ENCODE results near the gene INPP5K. TPM values are rescaled to one million over a fixed set of nuclear protein-coding genes. Genes with fewer than 3 reads are reported as not detected.
A peak's percentile ranks its signal among the peaks of the same experiment; 100 is the strongest.
"Not testable (repeated sequence)": the region's sequence is repeated elsewhere in the genome, so short reads cannot be mapped to it uniquely, and the experiment has no call there.

INPP5K gene
- 10 to 100 TPM; 17.6 to 20.6 (median 19.5) TPM for polyA plus RNA-seq (ENCODE audit: insufficient read length in 3 of 3)

DNA sequence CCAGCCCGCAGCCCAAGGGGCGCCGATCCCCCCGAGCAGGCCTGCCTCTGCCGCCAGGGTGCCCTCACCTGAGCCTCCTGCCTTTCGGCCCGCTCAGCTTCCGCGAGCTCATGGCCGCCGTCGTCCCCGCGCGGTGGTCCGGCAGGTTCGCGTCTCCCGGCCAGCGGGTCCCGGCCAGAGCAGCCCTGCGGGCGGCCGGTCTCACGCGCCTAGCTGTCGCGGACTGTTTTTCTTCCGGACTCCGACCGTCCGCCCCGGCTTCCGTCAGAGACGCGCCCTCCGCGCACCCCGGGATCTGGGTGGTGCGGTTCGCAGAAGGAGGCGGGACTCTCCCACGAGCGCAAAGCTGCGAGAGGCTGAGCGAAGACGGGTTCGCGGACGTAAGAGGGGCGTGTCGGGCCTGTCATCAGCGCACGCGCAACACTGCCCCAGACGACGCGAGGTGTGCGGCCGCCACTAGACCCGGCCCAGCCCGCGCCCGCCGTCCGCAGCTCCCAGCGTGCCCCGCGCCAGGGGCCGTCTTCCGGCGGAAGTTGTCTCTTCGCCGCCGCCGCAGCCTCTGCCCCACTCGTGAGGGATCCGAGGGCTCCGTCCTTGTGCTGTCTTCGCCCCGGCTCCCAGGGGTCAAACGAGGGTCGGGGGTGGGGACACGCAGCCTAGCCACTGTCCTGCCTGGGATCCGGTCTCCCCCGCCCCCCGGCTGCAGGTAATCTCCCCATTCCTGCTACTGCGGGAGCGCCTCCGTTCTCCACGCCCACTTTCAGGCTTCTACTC is at the start of gene INPP5K:
Gene INPP5K, minus strand, starts transcription at position 225 of the 774 bp plus-strand sequence. Its CDS starts 113 bp downstream, at position 112.
- DNase-seq (ENCODE audit: low read depth in 3 of 3, low spot score in 2 of 3) = peak; percentile 87 to 95 (median 87)

DNA sequence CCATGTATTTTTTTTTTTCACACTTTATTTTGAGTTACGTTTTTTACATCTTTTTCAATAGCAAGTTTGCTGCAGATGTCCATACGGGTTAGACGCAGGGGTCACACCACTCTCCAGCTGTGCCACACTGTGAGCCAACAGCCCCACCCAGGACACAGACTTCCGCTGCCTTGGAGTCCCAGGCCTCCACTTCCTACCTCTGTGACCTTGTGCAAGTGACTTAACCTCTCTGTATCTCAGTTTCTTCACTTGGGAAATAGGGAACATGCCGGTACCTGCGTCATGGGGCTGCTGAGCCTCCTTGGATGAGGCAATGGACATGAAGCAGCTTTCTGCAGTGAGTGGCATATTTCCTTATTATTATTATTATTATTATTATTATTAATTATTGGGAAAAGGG is 49.5 kb upstream of the INPP5K start:
- no peak for DNase-seq (ENCODE audit: low read depth in 3 of 3, low spot score in 2 of 3)

DNA sequence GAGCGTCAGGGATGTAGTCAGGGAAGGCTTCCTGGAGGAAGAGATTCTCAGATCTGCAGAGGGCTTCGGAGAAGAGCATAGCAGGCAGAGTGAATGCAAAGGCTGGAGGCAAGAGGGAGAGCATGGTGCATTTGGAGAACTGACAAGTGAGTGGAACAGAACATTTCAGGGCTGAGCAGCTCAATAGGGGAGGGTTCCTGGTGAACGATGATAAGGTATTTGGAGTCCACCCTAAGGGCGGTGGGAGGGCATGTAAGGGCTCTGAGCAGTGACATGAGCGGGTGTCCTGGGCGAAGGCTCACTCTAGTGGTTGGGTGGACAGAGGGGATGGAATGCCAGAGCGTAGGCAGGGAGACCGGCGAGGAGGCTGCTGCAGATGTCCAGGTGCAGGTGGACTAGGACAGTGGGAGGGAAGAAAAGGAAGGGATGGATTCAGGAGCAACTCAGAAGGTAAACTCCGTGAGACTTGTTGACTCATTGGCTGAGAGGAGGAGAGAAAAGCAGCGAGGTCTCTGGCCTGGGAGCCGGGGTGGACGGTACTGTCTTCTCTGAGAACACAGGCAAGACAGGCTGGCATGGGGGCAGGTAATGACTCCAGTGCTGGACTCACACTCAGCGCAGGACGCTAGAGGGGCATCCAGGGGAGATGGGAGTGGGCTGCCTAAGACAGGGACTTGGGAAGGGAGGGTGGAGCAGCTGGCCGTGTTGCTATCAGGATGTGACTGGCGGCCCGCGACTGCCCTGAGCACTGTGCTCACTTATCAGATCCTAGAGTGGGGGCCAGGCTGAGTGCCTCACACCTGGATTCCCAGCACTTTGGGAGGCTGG is 47.6 kb upstream of the INPP5K start:
- DNase-seq (ENCODE audit: low read depth in 3 of 3, low spot score in 2 of 3) = no peak

DNA sequence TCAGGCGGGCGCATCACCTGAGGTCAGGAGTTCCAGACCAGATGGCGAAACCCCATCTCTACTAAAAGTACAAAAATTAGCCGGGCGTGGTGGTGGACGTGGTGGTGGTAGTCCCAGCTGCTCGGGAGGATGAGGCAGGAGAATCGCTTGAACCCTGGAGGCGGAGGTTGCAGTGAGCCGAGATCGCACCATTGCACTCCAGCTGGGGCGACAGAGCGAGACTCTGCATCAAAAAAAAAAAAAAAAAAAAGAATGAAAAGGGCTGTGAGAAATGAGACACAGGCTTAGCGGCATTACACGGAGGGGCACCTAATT is 47.0 kb upstream of the INPP5K start:
- not testable (repeated sequence) for DNase-seq (ENCODE audit: low read depth in 3 of 3, low spot score in 2 of 3)

DNA sequence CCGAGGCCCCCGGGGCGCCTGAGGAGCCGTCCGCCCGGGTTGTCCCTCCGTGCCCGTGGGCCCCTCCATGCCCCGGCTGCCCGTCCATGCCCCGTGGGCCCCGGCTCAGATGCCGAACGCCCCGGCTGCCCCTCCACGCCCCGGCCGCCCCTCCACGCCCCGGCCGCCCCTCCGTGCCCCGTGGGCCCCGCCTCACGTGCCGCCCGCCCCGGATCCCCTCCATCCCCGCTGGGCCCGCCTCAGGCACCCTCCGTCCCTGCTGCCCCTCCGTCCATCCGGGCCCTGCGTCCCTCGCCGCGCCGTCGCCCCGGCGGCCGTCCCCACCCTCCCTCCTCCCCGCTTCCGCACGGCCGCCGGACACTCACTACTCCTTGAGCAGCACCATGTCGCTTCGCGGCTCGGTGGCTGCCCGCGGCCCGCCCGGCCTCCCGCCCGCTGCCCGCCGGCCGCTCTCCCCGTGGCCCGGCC is 45.8 kb upstream of the INPP5K start:
- DNase-seq (ENCODE audit: low read depth in 3 of 3, low spot score in 2 of 3) = no peak

DNA sequence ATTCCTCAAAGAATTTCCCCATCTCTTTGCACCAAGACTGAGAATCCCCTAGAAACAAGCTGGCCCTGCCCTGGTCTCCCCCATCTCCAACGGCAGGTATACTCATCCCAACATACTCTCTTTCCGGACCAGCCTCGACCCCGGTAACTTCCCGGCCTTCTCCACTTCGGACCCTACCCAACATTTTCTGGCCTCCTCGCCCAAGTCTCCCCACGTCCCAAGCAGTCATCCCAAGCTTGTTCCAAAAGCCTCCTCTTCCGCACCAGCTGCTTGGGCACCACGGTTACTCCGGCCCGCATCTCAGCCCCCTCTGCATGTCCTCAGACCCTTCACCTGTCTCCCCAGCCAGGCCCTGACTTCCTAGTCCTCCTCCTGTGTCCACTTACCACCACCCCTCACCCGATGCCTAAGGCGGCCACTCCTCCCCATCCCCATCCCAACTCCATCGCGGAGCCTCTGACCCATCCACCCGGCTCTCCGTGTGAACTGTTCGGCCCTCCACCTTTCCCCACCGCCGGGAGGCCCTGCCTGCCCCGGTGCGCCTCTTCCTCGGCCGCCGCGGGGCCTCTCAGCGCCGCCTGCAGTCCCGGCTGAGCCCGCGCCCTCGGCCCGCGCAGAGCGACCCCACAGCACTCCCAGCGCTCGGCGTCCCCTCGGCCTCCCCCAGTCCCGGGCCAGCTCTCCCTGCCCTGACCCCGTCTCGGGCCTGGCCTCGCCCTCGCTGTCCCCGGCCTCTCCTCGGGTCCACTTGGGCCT is 45.2 kb upstream of the INPP5K start:
- DNase-seq (ENCODE audit: low read depth in 3 of 3, low spot score in 2 of 3) = no peak

DNA sequence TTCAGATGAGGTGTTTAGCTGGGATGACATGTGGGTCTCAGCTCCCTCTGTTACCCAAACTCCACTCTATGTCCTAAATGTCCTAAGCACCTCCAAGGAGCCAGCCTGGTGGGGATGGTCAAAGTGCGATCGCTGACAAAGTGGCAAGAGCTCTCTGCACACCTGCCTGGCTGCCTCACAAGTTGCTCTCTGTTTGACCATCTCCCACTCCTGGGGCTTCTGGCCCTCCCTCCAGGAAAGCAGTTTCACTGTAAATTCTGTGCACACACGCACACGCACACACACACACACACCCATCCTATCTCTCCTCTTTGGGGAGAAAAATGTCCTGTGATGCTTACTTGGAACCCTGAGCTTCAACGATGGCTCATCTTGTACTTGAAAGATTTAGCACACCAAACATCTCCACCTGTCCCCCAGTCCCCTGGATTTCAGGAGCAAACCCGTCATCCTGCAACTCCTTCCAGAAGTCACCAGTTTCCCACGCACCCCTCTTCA is 44.5 kb upstream of the INPP5K start:
- DNase-seq (ENCODE audit: low read depth in 3 of 3, low spot score in 2 of 3) = no peak

DNA sequence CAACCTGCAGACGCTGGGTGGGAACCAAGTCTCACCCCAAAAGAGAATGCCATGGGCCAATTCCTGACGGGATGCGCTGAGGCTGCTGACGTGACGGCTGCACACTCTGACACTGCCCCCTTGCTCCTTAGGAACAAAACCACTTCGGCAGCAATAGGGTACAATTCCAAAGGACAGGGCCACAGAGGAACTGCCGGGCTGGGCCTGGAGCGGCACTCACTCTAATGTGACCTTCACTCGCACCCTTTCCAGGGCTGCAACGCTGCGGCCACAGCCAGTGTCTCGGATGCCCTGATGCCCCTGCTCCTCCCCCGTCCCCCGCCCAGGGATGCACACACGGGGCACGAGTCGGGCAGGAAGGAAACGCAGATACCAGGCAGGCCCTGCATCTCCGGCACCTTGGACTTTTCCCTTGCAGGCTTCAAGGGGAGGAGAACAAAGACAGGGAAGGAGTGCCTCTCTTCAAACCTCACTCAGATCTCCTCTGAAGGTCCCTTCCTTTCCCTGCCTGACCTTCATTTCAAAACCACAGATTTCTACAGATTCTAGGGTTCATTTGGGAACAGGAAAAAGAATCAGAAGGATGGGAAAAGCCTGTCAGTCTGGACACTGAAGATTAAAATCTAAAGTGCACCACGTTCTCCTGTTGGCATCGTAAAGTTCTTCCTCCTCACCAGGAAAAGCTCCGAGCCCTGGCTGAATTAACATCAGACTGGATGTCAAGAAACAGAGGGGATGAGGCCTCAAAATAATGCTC is 43.9 kb upstream of the INPP5K start:
- DNase-seq (ENCODE audit: low read depth in 3 of 3, low spot score in 2 of 3) = no peak

DNA sequence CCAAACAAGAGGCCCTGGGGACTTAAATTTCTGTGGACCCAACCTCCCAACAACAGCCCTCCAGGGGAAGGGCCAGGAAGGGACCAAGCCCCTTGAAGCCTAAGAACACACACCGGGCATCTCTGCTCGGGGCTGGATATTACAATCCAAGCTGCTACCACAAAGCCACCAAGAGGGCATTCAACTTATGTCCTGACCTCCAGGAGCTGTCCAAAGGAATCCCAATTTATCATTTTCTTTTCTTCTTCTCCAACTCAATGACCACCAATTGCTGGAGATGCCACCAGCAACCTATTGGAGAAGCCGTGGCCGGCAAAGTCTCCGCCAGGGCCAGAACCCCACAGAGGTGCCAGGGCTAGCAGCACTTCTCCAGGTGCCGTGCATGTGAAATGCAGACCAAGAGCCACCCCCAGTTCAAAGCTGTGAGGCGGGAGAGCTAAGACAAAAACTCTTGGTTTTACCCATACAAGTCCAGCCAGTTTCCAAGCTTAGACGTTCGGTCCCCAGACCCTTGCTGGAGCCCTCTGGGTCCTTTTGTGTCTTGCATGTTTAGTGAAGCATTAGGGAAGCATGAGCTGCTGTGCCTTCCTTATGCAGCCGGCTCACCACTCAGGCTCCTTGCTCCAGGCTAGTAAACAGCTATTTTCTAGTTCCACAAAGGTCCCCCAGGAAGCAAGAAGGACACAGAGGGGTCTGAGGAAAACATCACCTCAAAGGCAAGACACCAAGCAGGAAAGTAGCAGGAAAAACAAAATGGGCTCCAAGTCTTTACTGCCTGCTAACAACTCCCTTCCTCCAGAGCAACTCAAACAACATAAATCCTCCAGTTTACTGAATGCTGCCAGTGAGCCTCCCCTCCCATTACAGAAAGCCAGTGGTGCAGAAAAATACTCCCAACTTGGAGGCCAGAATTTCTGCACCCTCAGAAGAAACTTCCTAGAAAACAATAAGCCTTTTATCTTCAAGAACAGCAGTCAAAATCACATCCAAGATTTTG is 42.9 kb upstream of the INPP5K start:
- no peak for DNase-seq (ENCODE audit: low read depth in 3 of 3, low spot score in 2 of 3)

DNA sequence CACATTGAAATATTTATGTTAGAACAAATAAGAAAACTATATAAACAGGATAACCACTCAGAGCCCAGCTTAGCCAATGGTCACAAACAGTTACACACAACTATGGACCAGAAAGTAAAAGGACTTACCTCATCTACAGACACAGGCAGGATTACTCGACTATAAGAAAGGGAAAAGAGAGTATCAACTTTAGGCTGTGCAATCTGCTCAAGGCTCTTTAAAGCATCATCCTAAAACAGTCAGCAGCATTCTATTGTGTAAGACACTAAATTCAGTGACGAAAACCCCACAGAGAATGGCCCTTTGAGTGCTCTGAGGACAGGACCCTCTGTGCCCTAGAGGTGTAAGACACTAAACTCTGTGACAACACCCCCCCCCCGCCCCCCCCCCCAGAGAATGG is 42.0 kb upstream of the INPP5K start:
- DNase-seq (ENCODE audit: low read depth in 3 of 3, low spot score in 2 of 3) = no peak

DNA sequence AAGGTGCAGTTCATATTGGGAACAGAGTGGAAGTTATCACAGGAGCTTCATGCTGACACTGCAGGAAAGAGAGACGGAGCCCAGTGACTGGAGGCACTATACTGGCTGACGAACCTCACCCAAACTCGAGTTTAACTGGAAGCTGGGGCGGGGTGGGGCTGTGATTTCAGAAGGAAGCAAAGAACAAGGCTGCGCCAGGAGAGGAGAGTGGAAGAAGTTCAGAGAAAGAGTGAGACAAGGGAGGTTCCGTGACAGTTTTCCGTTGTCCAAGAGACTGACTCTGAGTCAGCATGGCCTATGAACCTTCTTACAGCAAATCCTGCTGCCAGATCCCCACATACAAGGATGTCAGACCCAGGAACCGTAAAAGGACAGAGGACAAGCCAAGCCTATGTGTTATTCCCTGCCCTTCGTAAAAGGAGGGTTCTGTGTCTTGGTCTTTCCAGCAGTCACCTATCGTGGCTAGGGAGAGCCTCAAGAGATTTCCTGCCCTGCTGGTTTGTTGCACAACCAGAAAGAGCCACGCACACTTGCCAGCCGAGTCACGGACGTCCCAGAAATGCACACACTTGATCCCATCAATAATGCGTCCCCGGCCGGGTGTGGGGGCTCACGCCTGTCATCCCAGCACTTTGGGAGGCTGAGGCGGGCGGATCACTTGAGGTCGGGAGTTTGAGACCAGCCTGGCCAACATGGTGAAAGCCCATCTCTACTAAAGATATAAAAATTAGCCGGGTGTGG is 41.1 kb upstream of the INPP5K start:
- DNase-seq (ENCODE audit: low read depth in 3 of 3, low spot score in 2 of 3) = no peak

DNA sequence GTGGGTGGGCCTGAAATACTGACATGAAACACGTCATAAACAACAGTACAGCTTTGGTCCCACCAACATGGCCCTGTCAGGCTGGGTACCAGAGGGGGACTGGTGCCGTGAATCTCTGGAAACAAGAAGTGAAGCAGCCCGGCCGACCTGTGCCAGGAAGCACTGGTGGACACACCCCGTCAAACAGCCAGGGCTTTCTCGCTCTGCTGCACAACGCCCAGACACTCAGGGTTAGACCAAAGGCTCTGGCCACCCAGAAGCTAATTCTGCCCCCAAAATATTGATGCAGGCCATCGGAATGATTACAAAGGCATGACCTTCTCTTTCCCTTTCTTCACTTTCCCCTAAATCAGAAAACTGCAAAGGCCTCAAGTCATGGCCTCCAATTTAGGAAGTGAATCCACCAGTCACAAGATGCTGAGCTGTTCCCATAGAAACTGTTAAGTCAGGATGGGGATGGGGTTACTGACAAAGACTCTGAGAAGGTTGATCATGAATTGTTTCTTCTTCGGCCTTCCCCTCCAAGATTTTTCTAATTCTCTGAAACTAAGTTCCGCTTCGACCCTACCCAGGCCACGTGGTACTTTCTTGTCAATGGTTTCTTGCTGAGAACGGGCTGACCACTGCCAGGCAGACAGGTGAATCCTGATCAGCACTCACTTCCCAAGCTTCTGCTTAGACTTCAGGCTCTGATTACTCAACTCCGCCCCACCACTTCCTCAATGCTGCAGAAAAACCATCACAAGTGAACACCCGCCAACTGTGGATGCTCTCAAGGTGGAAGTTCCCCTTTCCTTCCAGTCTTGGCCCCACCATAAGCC is 39.4 kb upstream of the INPP5K start:
- DNase-seq (ENCODE audit: low read depth in 3 of 3, low spot score in 2 of 3) = no peak

DNA sequence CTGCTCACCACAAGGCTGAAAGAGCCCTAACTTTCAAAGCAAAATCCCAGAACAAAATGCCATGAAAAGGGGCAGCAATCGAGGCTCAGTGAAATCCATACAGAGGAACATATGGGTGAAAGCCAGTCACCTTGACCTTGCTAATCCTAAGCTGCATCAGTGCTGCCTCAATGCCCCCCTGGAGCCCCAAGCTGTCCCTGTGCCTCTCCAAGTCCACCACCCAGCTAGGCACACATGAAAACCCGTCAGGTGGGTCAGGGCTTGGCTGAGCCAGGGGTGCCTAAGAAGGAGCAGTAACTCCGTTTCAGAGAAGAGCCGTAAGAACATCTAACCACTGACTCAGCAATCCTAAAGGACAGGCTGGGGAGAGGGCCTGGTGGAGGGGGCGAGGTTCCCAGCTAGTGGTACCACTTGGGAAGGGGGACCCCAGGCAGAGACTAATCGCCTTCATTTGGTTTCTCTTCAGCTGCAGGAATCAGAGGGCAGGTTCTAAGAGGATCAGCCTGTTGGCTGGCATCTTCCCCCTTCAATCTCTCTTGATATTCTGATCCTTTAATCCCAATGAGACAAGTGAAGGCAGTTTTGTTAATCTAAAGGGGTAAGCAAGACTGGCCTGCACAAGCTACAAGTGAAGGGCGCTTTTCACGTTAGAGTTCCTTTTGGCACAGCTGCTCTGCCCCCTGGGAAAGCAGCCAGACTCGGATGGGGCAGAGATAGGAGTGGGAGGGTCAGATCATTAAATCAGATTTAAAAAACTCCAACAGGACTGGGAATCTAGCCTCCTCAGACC is 38.5 kb upstream of the INPP5K start:
- no peak for DNase-seq (ENCODE audit: low read depth in 3 of 3, low spot score in 2 of 3)

DNA sequence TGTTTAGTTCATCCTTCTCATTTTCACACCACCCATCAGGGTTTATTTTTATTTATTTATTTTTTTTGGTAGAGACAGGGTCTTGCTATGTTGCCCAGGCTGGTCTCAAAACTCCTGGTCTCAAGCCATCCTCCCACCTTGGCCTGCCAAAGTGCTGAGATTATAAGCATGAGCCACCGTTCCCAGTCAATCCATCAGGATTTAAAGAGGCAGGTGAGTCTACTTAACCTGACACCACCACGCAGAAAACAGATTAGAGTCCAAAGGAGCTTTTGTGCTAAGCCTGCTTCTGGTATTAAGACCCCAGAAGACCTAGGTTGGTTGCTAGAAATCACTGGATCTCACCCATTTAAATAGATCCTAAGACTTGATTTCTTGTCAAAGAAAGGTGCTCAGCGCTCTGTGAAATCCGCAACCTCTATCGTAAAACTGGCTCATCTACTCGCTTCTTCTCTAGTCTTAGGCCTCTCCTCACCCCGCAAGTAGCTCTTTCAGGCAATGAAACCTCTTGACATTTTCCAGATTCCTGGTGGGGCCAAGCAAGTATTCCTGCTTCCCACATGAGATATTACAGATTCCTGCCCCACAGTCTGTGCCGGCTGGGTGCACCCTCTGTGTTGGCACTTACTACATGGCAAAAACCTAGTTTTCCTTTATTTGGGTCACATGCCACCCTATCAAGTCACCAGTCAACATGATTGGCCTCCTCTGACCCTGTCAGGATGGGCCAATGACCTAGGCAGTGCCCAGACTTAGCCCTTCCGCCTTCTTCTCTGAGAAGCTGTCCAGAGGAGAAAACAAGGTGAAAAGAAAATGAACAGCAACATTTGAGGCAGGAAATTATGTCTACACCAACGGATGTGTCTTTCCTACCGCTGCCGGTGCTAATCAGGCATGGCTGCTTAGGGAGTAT is 37.2 kb upstream of the INPP5K start:
- no peak for DNase-seq (ENCODE audit: low read depth in 3 of 3, low spot score in 2 of 3)

DNA sequence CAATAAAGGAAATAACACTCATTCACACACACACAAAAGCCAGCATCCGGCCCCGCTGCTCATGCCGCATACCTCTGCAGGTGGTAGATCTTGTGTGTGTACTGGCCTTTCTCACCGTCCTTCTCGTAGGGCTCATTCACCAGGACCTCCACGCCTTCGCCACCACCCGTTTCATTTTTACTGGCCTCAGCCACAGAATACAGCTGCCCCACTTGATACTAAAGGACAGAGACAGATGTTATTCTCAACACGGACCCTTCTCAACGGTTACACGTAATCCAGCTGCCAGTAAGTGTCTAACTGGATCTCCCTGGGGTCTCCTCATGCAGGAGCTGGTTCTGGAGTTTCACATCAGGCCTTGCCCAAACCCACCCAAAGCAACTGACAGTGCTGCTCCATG is 36.5 kb upstream of the INPP5K start:
- no peak for DNase-seq (ENCODE audit: low read depth in 3 of 3, low spot score in 2 of 3)

DNA sequence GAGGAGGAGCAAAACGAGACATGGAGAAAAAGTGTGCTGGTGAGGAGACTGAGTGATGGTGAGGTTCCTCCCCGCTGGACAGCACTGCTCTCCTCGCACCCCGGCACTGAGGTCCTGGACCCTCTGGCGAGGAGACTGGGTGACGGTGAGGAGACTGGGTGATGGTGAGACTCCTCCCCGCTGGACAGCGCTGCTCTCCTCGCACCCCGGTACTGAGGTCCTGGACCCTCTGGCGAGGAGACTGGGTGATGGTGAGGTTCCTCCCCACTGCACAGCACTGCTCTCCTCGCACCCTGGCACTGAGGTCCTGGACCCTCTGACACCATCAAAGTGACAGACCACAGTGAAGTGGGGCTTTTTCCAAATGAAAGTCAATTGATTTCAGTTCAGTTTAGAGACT is 35.3 kb upstream of the INPP5K start:
- DNase-seq (ENCODE audit: low read depth in 3 of 3, low spot score in 2 of 3) = no peak

Data from right renal cortex interstitium (tissue), 3 donors.